GM23338 (cell line): ENCODE measurements around the gene SORL1.

Source experiments
- CREB1 ChIP-seq: fragments of 250-450 bp; sonication (Bioruptor Pico); IDR thresholded peaks from 2 replicates; pipeline ENCODE4 v1.5.0; 2020; ENCODE audit warnings: low read depth, mild to moderate bottlenecking, moderate library complexity
- CTCF ChIP-seq, 2 experiments: fragments of 200-600 bp in 1 of 2; sonication (generic) in 1 of 2; conservative IDR thresholded peaks; 2 replicates each; pipeline versions ENCODE4 v1.5.1 to v1.6.1; 2016 to 2017; ENCODE audit warnings: antibody characterized with exemption in 2 of 2, low read depth in 2 of 2, mild to moderate bottlenecking in 2 of 2, moderate library complexity in 1 of 2
- EZH2 ChIP-seq: fragments of 200-600 bp; sonication (generic); IDR thresholded peaks from one replicate; pipeline ENCODE4 v1.8.0; 2017; ENCODE audit warnings: antibody characterized with exemption, mild to moderate bottlenecking, low read depth; ENCODE audit not compliant: unreplicated experiment
- EZH2phosphoT487 ChIP-seq: fragments of 200-600 bp; sonication (generic); IDR thresholded peaks from one replicate; pipeline ENCODE4 v1.8.1; 2018; ENCODE audit warnings: antibody characterized with exemption; ENCODE audit not compliant: unreplicated experiment
- JUNB ChIP-seq: IDR thresholded peaks from one replicate; pipeline ENCODE4 v1.6.1; 2016; ENCODE audit warnings: antibody characterized with exemption; ENCODE audit not compliant: unreplicated experiment
- POLR2AphosphoS5 ChIP-seq: IDR thresholded peaks from 2 replicates; pipeline ENCODE4 v1.6.1; 2016; ENCODE audit warnings: antibody characterized with exemption, low read depth
- REST ChIP-seq: IDR thresholded peaks from one replicate; pipeline ENCODE4 v1.6.1; 2018; ENCODE audit warnings: antibody characterized with exemption; ENCODE audit not compliant: unreplicated experiment
- STAT1 ChIP-seq: IDR thresholded peaks from one replicate; pipeline ENCODE4 v1.6.1; 2016; ENCODE audit warnings: antibody characterized with exemption; ENCODE audit not compliant: unreplicated experiment
- ZNF462 ChIP-seq: fragments of 250-450 bp; sonication (Bioruptor Pico); IDR thresholded peaks from 2 replicates; pipeline ENCODE4 v1.5.0; 2020; ENCODE audit warnings: mild to moderate bottlenecking, moderate library complexity

GRCh38 chr11:121539000-121539399, 86.9 kb downstream of the SORL1 start:
- TF ChIP-seq CTCF (conservative IDR thresholded peaks at IDR 0.05; ENCODE audit: low read depth in 2 of 2) (no peak), POLR2AphosphoS5 (no peak), REST (no peak), JUNB (no peak), STAT1 (no peak), EZH2phosphoT487 (no peak), EZH2 (no peak), ZNF462 (CRISPR knock-in tag) (no peak), CREB1 (no peak)
